COLO668 (cell line): ENCODE data around the gene ZW10.

Experiments used
- DNase-seq: peaks from one replicate; lab custom pipeline; 2025; ENCODE audit not compliant: unreplicated experiment; lab: John Stamatoyannopoulos, UW

The ZW10 gene

GRCh38 chr11:113698515-113698914, 75.0 kb downstream of the ZW10 start:
- DNase-seq, result no peak

GRCh38 chr11:113697756-113698407, 75.6 kb downstream of the ZW10 start:
- DNase-seq, result no peak

GRCh38 chr11:113697111-113697510, 76.4 kb downstream of the ZW10 start:
- no peak for DNase-seq

- no peak for DNase-seq
Measured at GRCh38 chr11:113695207-113695606, 78.3 kb downstream of the ZW10 start.

- no peak for DNase-seq
Measured at GRCh38 chr11:113694390-113694789, 79.1 kb downstream of the ZW10 start.

- DNase-seq, result no peak
Measured at GRCh38 chr11:113693030-113693429, 80.5 kb downstream of the ZW10 start.

GRCh38 chr11:113690619-113691569, 82.6 kb downstream of the ZW10 start:
- no peak for DNase-seq

- DNase-seq, result no peak
Measured at GRCh38 chr11:113689768-113690618, 83.5 kb downstream of the ZW10 start.

- DNase-seq, result no peak
Measured at GRCh38 chr11:113685654-113686359, 87.7 kb downstream of the ZW10 start.

- no peak for DNase-seq
Measured at GRCh38 chr11:113684496-113684895, 89.0 kb downstream of the ZW10 start.

GRCh38 chr11:113683481-113684046, 89.9 kb downstream of the ZW10 start:
- DNase-seq, result no peak
